HK-2 (cell line): ENCODE results near the gene FKTN.

Source experiments
- DNase-seq: peaks from one replicate; pipeline ENCODE4 v3.0.0-alpha.2; 2018; ENCODE audit not compliant: unreplicated experiment

Gene FKTN

DNA sequence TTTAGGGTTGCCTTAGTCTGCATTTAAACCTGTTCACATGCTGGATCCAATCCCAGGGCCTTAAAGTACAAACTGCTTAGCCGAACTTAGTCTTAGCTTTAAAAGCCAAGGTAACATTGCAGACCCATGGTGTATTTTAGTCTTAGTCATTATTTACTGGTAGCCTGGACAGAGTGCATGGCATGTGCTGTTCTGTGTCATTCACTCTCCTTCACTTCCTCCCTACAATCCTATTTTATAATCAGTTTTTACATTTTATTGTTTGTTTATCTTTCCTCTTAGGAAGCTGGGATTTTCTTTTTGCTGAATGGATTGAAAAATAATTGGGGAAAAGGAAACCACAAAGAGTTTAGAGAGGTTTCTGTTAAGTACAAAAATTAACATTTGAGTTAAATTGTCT, 74.9 kb downstream of the FKTN start:
- DNase-seq = no peak

DNA sequence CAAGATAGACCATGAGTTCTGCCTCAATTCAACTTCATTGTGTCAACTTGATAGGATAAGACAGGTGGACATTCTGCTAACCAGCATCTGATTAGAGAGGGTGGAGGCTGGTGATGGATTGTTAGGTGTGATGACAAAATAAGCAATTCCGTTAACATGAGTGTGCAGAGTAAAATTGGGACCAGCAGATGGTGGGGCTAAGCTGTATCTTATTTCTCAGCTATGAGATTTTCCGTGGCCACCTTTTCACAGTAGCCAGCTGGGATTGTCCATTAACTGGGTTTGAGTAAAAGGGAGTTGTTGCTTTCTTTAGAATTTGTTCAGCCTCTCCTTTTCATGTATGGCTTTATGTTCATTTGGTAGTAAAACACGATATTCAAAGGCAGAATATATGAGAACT, 75.5 kb downstream of the FKTN start:
- DNase-seq = no peak

DNA sequence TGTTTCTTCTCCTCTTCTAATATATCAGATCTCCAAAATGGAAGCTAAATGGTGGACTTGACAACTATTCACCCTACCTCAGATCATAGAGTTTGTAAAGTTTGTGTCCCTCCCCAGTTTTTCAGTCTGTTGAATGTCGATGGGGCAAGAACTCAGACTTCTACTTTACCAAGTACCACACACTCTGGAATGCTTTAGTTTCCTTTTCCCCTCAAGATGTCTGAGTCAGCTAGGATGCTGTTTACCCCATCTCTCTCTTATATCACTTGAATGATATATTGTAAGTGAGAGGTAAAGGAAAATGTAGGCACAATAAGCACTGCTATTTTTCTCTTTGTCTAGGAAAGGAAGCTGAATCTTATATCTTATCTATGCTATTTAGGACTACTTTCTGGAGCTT, 78.4 kb downstream of the FKTN start:
- DNase-seq = no peak

GRCh38 chr9:105637787-105638395, 80.0 kb downstream of the FKTN start:
- no peak for DNase-seq

GRCh38 chr9:105639936-105640335, 82.0 kb downstream of the FKTN start:
- DNase-seq = no peak

DNA sequence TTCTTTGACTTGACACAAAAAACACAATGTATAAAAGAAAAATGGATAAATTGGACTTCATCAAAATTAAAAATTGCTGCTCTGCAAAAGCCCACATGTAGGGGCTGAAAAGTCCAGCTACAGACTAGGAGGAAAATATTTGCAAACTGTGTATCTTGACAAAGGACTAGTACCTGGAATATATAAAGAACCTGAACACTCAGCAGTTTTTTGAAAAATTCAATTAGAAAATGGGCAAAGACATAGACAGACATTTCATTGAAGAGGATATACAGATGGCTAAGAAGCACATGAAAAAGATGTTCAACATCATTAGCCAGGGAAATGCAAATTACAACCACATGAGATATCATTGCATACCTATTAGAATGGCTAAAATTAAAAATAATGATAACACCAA, 85.9 kb downstream of the FKTN start:
- no peak for DNase-seq

DNA sequence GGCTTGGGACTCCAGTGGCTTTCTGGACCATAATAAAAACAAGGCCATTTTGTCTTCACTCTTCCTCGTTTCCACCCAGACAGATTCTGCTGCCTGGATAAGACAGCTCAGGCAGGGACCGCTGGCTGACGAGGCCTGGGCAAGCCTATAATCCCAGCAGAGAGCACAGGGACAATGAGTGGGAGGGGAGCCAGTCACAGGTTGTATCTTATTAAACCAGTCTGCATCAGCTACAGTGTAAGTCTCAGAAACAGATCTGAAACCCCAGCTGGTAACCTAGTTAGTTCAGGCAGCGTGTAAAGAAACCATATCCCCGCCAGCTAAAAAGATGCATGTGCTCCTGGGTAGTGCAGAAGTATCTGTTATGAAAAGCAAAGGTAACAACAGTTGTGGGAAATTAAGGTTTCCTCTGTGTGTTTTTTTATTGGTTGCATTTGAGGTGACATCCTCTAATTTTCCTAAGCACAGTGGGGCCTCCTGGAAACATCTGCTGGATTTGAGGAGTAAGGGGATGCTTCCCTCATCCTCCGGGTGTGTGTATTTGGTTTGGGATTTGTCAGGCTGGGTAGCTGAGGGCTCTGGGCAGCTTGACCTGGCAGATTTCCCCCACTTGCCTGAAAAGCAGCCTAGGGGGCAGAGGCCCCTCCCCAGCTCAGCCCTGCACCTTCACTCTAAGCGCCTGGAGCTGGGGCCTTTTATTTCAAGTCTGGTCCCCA, 89.1 kb downstream of the FKTN start:
- DNase-seq = no peak

- DNase-seq = no peak
Measured at GRCh38 chr9:105647595-105648349, 89.8 kb downstream of the FKTN start.

DNA sequence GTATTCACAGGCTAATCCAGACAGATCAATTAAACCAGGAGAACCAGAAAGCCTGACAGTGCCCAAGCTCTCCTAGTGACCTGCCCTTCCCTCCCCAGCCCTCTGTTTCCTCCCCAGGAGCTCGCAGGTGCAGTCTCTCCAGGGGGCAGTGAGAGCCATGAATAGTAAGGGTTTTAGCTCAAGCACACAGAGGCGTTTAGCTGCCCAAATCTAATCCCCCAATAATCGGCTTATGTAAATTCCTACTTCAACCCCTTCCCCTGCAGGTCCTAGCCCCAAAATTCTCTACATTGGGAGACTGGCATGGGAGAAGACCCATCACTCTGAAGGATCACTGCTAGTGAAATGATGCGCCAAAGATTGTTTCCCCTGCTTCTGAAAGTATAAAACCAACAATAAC, 93.9 kb downstream of the FKTN start:
- no peak for DNase-seq

- DNase-seq = peak; percentile 36
Measured at GRCh38 chr9:105656131-105656921, 98.4 kb downstream of the FKTN start.

- no peak for DNase-seq
Measured at GRCh38 chr9:105658351-105658750, 100.4 kb downstream of the FKTN start.

DNA sequence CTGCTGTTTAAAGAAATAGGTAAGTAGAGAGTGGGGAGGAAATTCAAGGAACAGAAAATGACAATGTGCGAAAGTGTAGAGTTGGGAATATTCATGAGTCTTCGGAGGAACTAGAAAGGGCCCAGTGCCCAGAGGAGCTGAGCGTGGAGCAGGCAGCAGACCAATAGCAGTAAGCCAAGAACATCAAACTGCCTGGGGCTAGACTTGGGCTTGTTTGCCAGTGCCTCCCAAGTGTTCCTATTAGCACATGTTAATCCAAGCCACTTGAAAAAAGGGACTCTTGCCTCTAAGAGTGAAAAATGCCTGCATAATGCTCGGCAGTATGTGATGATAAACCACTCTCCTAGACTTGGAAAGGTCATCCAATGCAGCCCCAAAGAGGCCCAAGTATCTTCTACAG, 103.1 kb downstream of the FKTN start:
- DNase-seq = no peak

- DNase-seq = no peak
Measured at GRCh38 chr9:105662184-105663104, 104.5 kb downstream of the FKTN start, which contains the start of gene TAL2. Gene TAL2 (plus strand): TSS chr9:105662457. CDS start chr9:105662497, 40 bp downstream.

GRCh38 chr9:105663914-105664313, 106.0 kb downstream of the FKTN start:
- no peak for DNase-seq

GRCh38 chr9:105667867-105668266, 109.9 kb downstream of the FKTN start:
- DNase-seq = no peak

DNA sequence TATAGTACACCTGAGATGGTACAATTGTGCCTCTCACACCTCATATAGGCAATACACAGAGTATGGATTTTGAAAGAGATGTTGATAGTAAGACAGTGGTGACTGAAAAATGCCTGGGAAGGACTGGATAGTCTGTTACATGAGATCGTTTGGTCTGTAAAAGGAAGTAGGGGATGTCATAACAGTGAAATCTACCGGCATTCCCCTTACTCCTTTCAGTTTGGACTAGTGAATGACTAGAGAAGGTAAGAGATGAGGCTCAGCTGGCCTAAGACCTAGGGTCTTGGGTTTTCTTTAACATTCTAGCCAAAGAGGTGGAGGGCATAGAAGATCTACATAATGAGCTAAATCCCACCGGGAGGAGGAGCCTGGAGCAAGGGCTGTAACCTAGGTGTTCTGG, 112.4 kb downstream of the FKTN start:
- no peak for DNase-seq

GRCh38 chr9:105670775-105671174, 112.8 kb downstream of the FKTN start:
- DNase-seq = no peak

- DNase-seq = no peak
Measured at GRCh38 chr9:105672711-105673234, 114.8 kb downstream of the FKTN start.

- DNase-seq = no peak
Measured at GRCh38 chr9:105673850-105674387, 116.0 kb downstream of the FKTN start.

- DNase-seq = no peak
Measured at GRCh38 chr9:105676351-105676923, 118.5 kb downstream of the FKTN start.
